GM13976 (cell line): ENCODE data around the gene YWHAH.

Experiments
- DNase-seq: peaks from one replicate; pipeline ENCODE4 v3.0.0; 2012; ENCODE audit warnings: low spot score
- in situ Hi-C: fragments of 300-500 bp; cut with MboI; formaldehyde crosslinking; loops from one replicate; pipeline ENCODE4 v1.12.0; 2022; ENCODE audit warnings: low sequenced_read_pairs, mixed read lengths, inconsistent platforms; ENCODE audit not compliant: unreplicated experiment
- TF ChIP-seq, protein P1 (sequence below): IDR thresholded peaks from 2 replicates; pipeline ENCODE4 v1.5.1; 2012; ENCODE audit warnings: borderline replicate concordance, mild to moderate bottlenecking; ENCODE audit not compliant: insufficient read depth; ENCODE audit errors: extremely low read depth, missing control alignments, control extremely low read depth

YWHAH gene

GRCh38 chr22:31935961-31936635 is 8.2 kb upstream of the YWHAH start:
- TF ChIP-seq, protein P1, sequence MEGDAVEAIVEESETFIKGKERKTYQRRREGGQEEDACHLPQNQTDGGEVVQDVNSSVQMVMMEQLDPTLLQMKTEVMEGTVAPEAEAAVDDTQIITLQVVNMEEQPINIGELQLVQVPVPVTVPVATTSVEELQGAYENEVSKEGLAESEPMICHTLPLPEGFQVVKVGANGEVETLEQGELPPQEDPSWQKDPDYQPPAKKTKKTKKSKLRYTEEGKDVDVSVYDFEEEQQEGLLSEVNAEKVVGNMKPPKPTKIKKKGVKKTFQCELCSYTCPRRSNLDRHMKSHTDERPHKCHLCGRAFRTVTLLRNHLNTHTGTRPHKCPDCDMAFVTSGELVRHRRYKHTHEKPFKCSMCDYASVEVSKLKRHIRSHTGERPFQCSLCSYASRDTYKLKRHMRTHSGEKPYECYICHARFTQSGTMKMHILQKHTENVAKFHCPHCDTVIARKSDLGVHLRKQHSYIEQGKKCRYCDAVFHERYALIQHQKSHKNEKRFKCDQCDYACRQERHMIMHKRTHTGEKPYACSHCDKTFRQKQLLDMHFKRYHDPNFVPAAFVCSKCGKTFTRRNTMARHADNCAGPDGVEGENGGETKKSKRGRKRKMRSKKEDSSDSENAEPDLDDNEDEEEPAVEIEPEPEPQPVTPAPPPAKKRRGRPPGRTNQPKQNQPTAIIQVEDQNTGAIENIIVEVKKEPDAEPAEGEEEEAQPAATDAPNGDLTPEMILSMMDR = no peak
- in situ Hi-C loops = no loop called here

DNA sequence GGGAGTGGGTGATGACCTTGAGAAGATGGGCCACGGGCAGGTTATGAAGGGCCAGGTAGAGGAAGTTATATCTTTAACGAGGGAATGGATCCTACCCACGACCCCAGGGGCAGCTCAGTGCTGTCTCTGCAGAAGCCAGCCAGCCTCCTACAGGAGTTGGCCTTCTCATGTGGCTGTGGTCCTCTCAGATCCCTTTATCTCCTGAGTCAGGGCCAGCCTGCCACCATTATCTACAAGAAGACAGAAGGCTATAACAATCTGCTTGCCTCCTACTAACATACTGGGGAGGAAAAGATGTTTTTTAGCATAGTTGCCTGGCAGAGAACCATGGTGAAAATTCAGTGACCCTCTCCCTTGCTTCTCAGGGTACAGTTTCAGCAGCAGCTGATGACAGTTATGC is 7.0 kb upstream of the YWHAH start:
- in situ Hi-C loops = no loop called here
- no peak for DNase-seq
- TF ChIP-seq, protein P1 = no peak

More at GRCh38 chr22:31935961-31936635, 8.2 kb upstream of the YWHAH start:
- no peak for DNase-seq

DNA sequence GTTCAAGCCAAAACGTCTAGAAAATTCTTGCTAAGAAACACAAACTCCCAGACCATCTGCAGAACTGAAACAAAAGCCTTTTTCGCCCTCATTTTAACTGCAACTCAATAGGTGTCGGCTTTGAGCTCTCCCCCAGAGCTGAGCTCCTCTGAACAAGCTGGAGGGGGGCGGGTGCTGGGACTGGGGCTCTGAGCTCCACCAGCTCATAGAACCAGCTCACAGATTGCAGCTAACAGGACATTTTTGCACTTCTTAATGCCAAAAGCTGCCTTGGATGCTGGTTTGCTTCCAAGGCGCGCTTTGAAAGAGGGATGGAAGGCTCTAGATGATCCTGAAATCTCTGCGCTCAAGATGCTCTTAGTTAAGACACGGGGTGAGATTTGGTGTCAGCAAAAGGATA is 6.0 kb upstream of the YWHAH start:
- in situ Hi-C loops = no loop called here
- DNase-seq = no peak

DNA sequence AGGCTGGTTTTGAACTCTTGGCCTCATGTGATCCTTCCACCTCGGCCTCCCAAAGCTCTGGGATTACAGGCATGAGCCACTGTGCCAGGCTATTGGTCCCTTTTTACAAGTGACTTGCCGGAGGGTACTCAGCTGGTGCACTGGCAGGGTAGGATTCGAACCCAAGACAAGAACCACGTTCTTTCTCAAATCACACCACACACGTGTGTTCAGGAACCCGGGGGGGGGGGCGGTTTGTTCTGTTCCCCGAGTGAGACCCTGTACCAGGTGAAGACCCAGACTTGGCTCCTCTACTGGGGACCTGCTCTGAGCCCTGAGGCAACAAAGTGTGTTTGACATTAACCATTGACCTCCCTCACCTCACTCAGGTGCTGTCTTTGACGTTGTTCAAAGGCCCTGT is 3.8 kb upstream of the YWHAH start:
- in situ Hi-C loops = loop anchor here (10.0 kb wide), 1 partner anchor 266 kb away; no protein-coding TSS in a partner anchor
- DNase-seq = no peak
- TF ChIP-seq, protein P1 = no peak

More for the DNA sequence above, 6.0 kb upstream of the YWHAH start:
- TF ChIP-seq, protein P1 = no peak

DNA sequence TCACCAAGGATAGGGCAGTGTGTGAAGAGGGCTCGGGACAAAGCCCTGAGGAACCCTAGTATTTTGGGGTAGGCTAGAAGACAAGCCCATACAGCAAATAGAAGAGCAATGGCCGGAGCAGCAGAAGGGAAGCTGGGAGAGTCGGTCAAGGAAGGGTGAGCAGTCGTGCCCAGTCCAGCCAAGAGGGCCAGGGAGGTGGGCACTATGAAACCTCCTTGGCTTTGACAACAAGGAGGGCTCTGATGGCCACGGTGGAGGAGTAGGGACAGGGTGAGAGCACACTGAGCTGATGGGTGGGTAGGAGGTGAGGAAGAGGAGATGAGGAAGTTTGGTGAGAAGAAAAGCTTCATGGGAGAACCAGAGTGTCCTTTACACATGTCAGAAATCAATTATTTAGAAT is 2.2 kb upstream of the YWHAH start:
- DNase-seq = no peak
- TF ChIP-seq, protein P1 = no peak
- in situ Hi-C loops = loop anchor here (10.0 kb wide), 1 partner anchor 267 kb away; no protein-coding TSS in a partner anchor

- TF ChIP-seq, protein P1 = no peak
- no peak for DNase-seq
- in situ Hi-C loops = loop anchor here (10.0 kb wide), 1 partner anchor 269 kb away; no protein-coding TSS in a partner anchor
Observed at GRCh38 chr22:31943206-31943977, 943 bp upstream of the YWHAH start.
